ENCODE measurements around the gene GRB2.

Gene GRB2

DNA sequence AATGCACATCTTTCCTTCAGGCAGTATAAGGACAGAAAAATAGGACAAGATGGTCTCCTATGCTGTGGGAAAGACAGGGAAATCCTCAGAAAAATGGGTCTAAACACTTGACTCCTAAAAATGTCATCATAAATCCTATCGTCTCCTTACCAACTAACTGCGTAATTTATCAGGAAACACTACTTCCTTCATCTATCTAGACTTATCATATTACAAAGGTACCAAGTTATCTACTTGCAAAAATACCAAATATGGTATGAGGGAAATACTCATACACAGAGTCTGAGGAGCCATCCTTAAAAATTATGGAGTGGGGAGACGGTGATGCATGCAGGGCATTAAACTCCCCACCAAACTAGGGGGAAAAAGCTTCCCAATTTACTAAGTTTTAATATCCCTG is 44.1 kb downstream of the GRB2 start:
- Histone ChIP-seq H3K27me3 (replicated peaks; ENCODE audit: control insufficient read depth, insufficient read depth, low read length) (no peaks in the 10 kb centered on the region), H3K4me3 (replicated peaks; ENCODE audit: low read depth, low read length) (no peak overlapping the region), H3K36me3 (ENCODE audit: control insufficient read depth, insufficient read depth, low read length) (peaks cover 2% of the 10 kb centered on the region; the same call in 1 of the 2 replicates)
- no peak for TF ChIP-seq CTCF (IDR thresholded peaks at IDR 0.05; ENCODE audit: insufficient read depth, low read length, poor library complexity, severe bottlenecking)
- no peak for DNase-seq (ENCODE audit: extremely low read depth, insufficient read length)

- DNase-seq (ENCODE audit: extremely low read depth, insufficient read length): no peak
- H3K4me3 ChIP-seq (replicated peaks; ENCODE audit: low read depth, low read length): no peak overlapping the region
- H3K36me3 ChIP-seq (ENCODE audit: control insufficient read depth, insufficient read depth, low read length): peaks cover 2% of the 10 kb centered on the region
- H3K27me3 ChIP-seq (replicated peaks; ENCODE audit: control insufficient read depth, insufficient read depth, low read length): no peaks in the 10 kb centered on the region
- TF ChIP-seq CTCF (IDR thresholded peaks at IDR 0.05; ENCODE audit: insufficient read depth, low read length, poor library complexity, severe bottlenecking): no peak
These were observed 49.1 kb downstream of the GRB2 start for GRCh38 chr17:75356260-75356937.

DNA sequence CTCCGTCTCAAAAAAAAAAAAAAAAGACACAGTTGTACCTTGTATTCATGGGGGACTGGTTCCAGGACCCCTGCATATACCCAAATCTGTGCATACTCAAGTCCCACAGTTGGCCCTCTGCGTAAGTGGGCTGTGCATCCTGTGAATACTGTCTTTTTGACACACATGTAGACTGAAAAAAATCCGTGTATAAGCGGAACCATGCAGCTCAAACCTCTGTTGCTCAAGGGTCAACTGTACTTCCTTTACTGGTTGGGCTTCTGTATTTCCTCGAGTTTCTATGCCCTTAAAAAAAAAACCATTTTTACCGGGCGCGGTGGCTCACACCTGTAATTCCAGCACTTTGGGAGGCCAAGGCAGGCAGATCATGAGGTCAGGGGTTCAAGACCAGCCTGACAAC is 52.3 kb downstream of the GRB2 start:
- H3K36me3 ChIP-seq (ENCODE audit: control insufficient read depth, insufficient read depth, low read length): peaks cover 2% of the 10 kb centered on the region
- H3K27me3 ChIP-seq (replicated peaks; ENCODE audit: control insufficient read depth, insufficient read depth, low read length): no peaks in the 10 kb centered on the region
- no peak for DNase-seq (ENCODE audit: extremely low read depth, insufficient read length)
- no peak for TF ChIP-seq CTCF (IDR thresholded peaks at IDR 0.05; ENCODE audit: insufficient read depth, low read length, poor library complexity, severe bottlenecking)
- no peak overlapping the region for H3K4me3 ChIP-seq (replicated peaks; ENCODE audit: low read depth, low read length)

GRCh38 chr17:75352079-75352569 is 53.4 kb downstream of the GRB2 start:
- Histone ChIP-seq H3K36me3 (ENCODE audit: control insufficient read depth, insufficient read depth, low read length) (peaks cover 2% of the 10 kb centered on the region), H3K27me3 (replicated peaks; ENCODE audit: control insufficient read depth, insufficient read depth, low read length) (no peaks in the 10 kb centered on the region), H3K4me3 (replicated peaks; ENCODE audit: low read depth, low read length) (no peak overlapping the region)
- no peak for DNase-seq (ENCODE audit: extremely low read depth, insufficient read length)
- no peak for TF ChIP-seq CTCF (IDR thresholded peaks at IDR 0.05; ENCODE audit: insufficient read depth, low read length, poor library complexity, severe bottlenecking)

GRCh38 chr17:75350706-75351105 is 54.8 kb downstream of the GRB2 start:
- DNase-seq (ENCODE audit: extremely low read depth, insufficient read length): no peak

More at GRCh38 chr17:75350706-75351105, 54.8 kb downstream of the GRB2 start:
- H3K27me3 ChIP-seq (replicated peaks; ENCODE audit: control insufficient read depth, insufficient read depth, low read length): no peaks in the 10 kb centered on the region
- H3K36me3 ChIP-seq (ENCODE audit: control insufficient read depth, insufficient read depth, low read length): no peaks in the 10 kb centered on the region; the same call in none of the 2 replicates
- H3K4me3 ChIP-seq (replicated peaks; ENCODE audit: low read depth, low read length): no peak overlapping the region
- TF ChIP-seq CTCF (IDR thresholded peaks at IDR 0.05; ENCODE audit: insufficient read depth, low read length, poor library complexity, severe bottlenecking): no peak
